Neural cell (in vitro differentiated cells): Measurements from ENCODE around the gene UNC5B. TPM values are rescaled to one million over a fixed set of nuclear protein-coding genes. Genes with fewer than 3 reads are reported as not detected.

Source experiments
- H2AFZ ChIP-seq: fragments of 200-600, 300-800 bp; sonication (generic), shearing (Covaris generic); 2 replicates; pipeline ENCODE4 v1.6.0; 2014; ENCODE audit warnings: low read depth, mild to moderate bottlenecking, antibody characterized with exemption, low read length, moderate library complexity
- H3F3A ChIP-seq: fragments of 200-600 bp; shearing (Covaris generic); 2 replicates; pipeline ENCODE4 v1.6.1; 2016; ENCODE audit warnings: mild to moderate bottlenecking, moderate library complexity, mixed read lengths, antibody characterized with exemption, low read length; ENCODE audit not compliant: insufficient read depth, poor library complexity, severe bottlenecking
- H3K27ac ChIP-seq: fragments of 200-600, 300-800 bp; sonication (generic), shearing (Covaris generic); 2 replicates; pipeline ENCODE4 v1.5.1; 2014; ENCODE audit warnings: mild to moderate bottlenecking, low read length, moderate library complexity
- H3K27me3 ChIP-seq: fragments of 300-800, 200-600 bp; sonication (generic), shearing (Covaris generic); 2 replicates; pipeline ENCODE4 v1.6.0; 2014; ENCODE audit warnings: mild to moderate bottlenecking, low read depth, low read length, moderate library complexity; ENCODE audit not compliant: insufficient read depth
- H3K36me3 ChIP-seq: fragments of 300-800, 200-600 bp; sonication (generic), shearing (Covaris generic); 2 replicates; pipeline ENCODE4 v1.5.1; 2014; ENCODE audit warnings: mild to moderate bottlenecking, antibody characterized with exemption, low read length, moderate library complexity; ENCODE audit not compliant: insufficient read depth
- H3K4me2 ChIP-seq: fragments of 300-800, 200-600 bp; sonication (generic), shearing (Covaris generic); 2 replicates; pipeline ENCODE4 v1.6.0; 2014; ENCODE audit warnings: mild to moderate bottlenecking, low read length
- H3K4me3 ChIP-seq: fragments of 300-800, 200-600 bp; sonication (generic), shearing (Covaris generic); 2 replicates; pipeline ENCODE4 v1.5.1; 2014; ENCODE audit warnings: mild to moderate bottlenecking, low read length, moderate library complexity
- H3K79me2 ChIP-seq: fragments of 200-600 bp; shearing (Covaris generic); replicated peaks from 2 replicates; pipeline ENCODE4 v1.6.0; 2014; ENCODE audit warnings: mild to moderate bottlenecking, low read length, moderate library complexity; ENCODE audit not compliant: insufficient read depth
- H3K9ac ChIP-seq: fragments of 300-800, 200-600 bp; sonication (generic), shearing (Covaris generic); 2 replicates; pipeline ENCODE4 v1.6.1; 2016; ENCODE audit warnings: mild to moderate bottlenecking, low read length, mixed read lengths
- H3K9me2 ChIP-seq: fragments of 200-600 bp; shearing (Covaris generic); 2 replicates; pipeline ENCODE4 v1.6.1; 2016; ENCODE audit warnings: mild to moderate bottlenecking, low read length, mixed read lengths; ENCODE audit not compliant: insufficient read depth
- H3K9me3 ChIP-seq: fragments of 200-600, 300-800 bp; sonication (generic), shearing (Covaris generic); 2 replicates; pipeline ENCODE4 v1.6.1; 2016; ENCODE audit warnings: mild to moderate bottlenecking, mixed run types, low read length, moderate library complexity, mixed read lengths
- H4K20me1 ChIP-seq: fragments of 200-600 bp; shearing (Covaris generic); 2 replicates; pipeline ENCODE4 v1.6.1; 2016; ENCODE audit warnings: mild to moderate bottlenecking, mixed run types; ENCODE audit not compliant: insufficient read depth
- EP300 ChIP-seq: fragments of 450-650 bp; conservative IDR thresholded peaks from 2 replicates; pipeline ENCODE4 v1.6.1; 2014; ENCODE audit warnings: antibody characterized with exemption, mild to moderate bottlenecking, moderate library complexity; ENCODE audit not compliant: poor library complexity, severe bottlenecking
- EZH2 ChIP-seq: fragments of 200-600, 300-800 bp; shearing (Covaris generic), sonication (generic); IDR thresholded peaks from 2 replicates; pipeline ENCODE4 v1.6.1; 2014; ENCODE audit warnings: antibody characterized with exemption, low read length, borderline replicate concordance, mild to moderate bottlenecking; ENCODE audit not compliant: insufficient read depth, poor library complexity, severe bottlenecking
- MXI1 ChIP-seq: fragments of 450-650 bp; conservative IDR thresholded peaks from 2 replicates; pipeline ENCODE4 v1.6.1; 2014; ENCODE audit warnings: antibody characterized with exemption, mild to moderate bottlenecking; ENCODE audit not compliant: poor library complexity, severe bottlenecking
- POLR2AphosphoS5 ChIP-seq: IDR thresholded peaks from 2 replicates; pipeline ENCODE4 v1.6.1; 2012
- RAD21 ChIP-seq: fragments of 450-650 bp; conservative IDR thresholded peaks from 2 replicates; pipeline ENCODE4 v1.6.1; 2014; ENCODE audit warnings: antibody characterized with exemption, mild to moderate bottlenecking, moderate library complexity
- REST ChIP-seq: IDR thresholded peaks from 2 replicates; pipeline ENCODE4 v1.6.1; 2012; ENCODE audit warnings: borderline replicate concordance
- SMC3 ChIP-seq: fragments of 450-650 bp; conservative IDR thresholded peaks from 2 replicates; pipeline ENCODE4 v1.6.1; 2014; ENCODE audit warnings: antibody characterized with exemption, mild to moderate bottlenecking, moderate library complexity; ENCODE audit not compliant: poor library complexity
- TAF1 ChIP-seq: IDR thresholded peaks from 2 replicates; pipeline ENCODE4 v1.6.1; 2012; ENCODE audit warnings: low read depth
- polyA plus RNA-seq: library from polyadenylated mRNA; depleted of rRNA; stranded (reverse); fragments of >200 nt; gene quantifications from 2 replicates; pipeline ENCODE4 v1.2.3, GENCODE V29; 2014
- TF ChIP-seq, protein P1 (sequence below): fragments of 450-650 bp; IDR thresholded peaks from 2 replicates; pipeline ENCODE4 v1.5.1; 2014; ENCODE audit warnings: antibody characterized with exemption, mild to moderate bottlenecking, moderate library complexity; ENCODE audit not compliant: poor library complexity, severe bottlenecking

The UNC5B gene
- polyA plus RNA-seq, 1 donor from 2014 or later, result 2.0 TPM

DNA sequence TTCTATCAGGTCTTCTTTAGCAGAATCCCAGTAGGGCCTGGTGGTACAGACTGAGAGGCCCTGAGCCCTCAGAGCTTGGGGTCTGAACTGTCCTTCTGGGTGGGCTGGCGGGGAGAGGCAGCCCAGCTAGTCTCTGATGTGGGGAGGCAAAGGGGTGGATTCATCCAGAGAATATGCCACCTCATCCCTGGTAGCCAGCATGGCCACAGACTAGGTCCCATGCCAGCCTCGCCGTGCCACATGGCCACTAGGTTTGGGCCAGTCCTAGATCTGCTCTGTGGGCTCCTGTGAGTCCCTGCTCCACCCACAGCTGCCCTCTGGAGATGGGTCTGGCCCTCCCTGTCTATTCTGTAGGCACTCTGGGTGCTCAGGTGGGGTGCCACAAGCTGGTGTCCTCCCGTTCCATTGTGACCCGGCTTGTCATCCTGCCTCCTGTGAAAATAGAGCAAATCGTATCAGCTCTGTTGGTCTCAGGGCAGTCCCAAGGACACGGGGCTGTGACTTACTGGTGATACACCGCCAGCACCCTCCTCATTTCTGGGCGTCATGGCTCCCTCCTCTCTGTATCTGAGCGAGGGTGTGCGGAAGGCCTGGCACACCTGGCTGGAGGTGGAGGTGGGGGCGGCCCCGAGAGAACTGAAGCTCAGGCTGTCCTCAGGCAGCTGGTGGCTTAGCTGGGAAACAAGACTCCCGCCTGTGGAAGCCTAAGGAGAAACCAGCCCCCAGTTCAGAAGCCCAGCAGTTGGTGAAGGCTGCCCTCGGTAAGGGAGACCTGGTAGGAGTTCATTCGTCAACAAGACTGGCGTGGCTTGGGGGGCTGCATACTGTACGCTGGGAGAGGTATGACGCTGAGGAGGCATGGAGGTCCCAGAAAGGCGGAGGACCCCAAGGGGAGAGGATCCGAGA, 33.3 kb downstream of the UNC5B start:
- no peak for TF ChIP-seq EZH2
- TF ChIP-seq RAD21, result no peak
- TF ChIP-seq MXI1, result no peak
- no peak for TF ChIP-seq EP300
- no peak for TF ChIP-seq REST
- TF ChIP-seq TAF1, result no peak
- TF ChIP-seq SMC3, result no peak
- TF ChIP-seq, protein P1, sequence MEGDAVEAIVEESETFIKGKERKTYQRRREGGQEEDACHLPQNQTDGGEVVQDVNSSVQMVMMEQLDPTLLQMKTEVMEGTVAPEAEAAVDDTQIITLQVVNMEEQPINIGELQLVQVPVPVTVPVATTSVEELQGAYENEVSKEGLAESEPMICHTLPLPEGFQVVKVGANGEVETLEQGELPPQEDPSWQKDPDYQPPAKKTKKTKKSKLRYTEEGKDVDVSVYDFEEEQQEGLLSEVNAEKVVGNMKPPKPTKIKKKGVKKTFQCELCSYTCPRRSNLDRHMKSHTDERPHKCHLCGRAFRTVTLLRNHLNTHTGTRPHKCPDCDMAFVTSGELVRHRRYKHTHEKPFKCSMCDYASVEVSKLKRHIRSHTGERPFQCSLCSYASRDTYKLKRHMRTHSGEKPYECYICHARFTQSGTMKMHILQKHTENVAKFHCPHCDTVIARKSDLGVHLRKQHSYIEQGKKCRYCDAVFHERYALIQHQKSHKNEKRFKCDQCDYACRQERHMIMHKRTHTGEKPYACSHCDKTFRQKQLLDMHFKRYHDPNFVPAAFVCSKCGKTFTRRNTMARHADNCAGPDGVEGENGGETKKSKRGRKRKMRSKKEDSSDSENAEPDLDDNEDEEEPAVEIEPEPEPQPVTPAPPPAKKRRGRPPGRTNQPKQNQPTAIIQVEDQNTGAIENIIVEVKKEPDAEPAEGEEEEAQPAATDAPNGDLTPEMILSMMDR, result no peak
- no peak overlapping the region for H2AFZ ChIP-seq
- no peaks in the 10 kb centered on the region for H3F3A ChIP-seq
- H4K20me1 ChIP-seq, result no peaks in the 10 kb centered on the region
- H3K9ac ChIP-seq, result no peak overlapping the region
- no peak overlapping the region for H3K4me3 ChIP-seq
- no peaks in the 10 kb centered on the region for H3K9me2 ChIP-seq
- no peaks in the 10 kb centered on the region for H3K79me2 ChIP-seq
- no peaks in the 10 kb centered on the region for H3K9me3 ChIP-seq
- no peak overlapping the region for H3K27ac ChIP-seq
- H3K4me2 ChIP-seq, result no peak overlapping the region
- no peaks in the 10 kb centered on the region for H3K27me3 ChIP-seq
- H3K36me3 ChIP-seq, result no peaks in the 10 kb centered on the region

GRCh38 chr10:71246591-71247413, 34.4 kb downstream of the UNC5B start:
- H2AFZ ChIP-seq, result no peak overlapping the region
- H3K4me2 ChIP-seq, result no peak overlapping the region
- no peak for TF ChIP-seq RAD21
- TF ChIP-seq REST, result no peak
- TF ChIP-seq EP300, result no peak
- TF ChIP-seq MXI1, result no peak
- TF ChIP-seq, protein P1, result no peak
- TF ChIP-seq TAF1, result no peak
- no peak for TF ChIP-seq EZH2
- no peak for TF ChIP-seq POLR2AphosphoS5
- no peak for TF ChIP-seq SMC3
- H3K4me3 ChIP-seq, result no peak overlapping the region
- H3K36me3 ChIP-seq, result no peaks in the 10 kb centered on the region
- H3K27ac ChIP-seq, result no peak overlapping the region
- H3K9ac ChIP-seq, result no peak overlapping the region
- no peaks in the 10 kb centered on the region for H3F3A ChIP-seq
- H3K9me3 ChIP-seq, result no peaks in the 10 kb centered on the region
- H3K27me3 ChIP-seq, result no peaks in the 10 kb centered on the region
- no peaks in the 10 kb centered on the region for H4K20me1 ChIP-seq
- no peaks in the 10 kb centered on the region for H3K79me2 ChIP-seq
- no peaks in the 10 kb centered on the region for H3K9me2 ChIP-seq
